SHP77 (cell line): ENCODE measurements around the gene MAG.

ENCODE experiments used
- DNase-seq, 2 experiments: peaks; one replicate each; lab custom pipeline; 2025; lab: John Stamatoyannopoulos, UW

Gene MAG

GRCh38 chr19:35363001-35363590, 71.1 kb downstream of the MAG start:
- no peak for DNase-seq
